ENCODE measurements around the gene CBLC.
A peak's percentile ranks its signal among the peaks of the same experiment; 100 is the strongest.

The CBLC gene

GRCh38 chr19:44796701-44797115, 19.0 kb downstream of the CBLC start:
- no peak for DNase-seq (ENCODE audit: low read depth)
- no peak overlapping the region for H3K4me3 ChIP-seq (ENCODE audit: control insufficient read depth, low read depth, low read length)
- TF ChIP-seq CTCF (conservative IDR thresholded peaks at IDR 0.05; ENCODE audit: control insufficient read depth, insufficient read depth, low read depth, low read length) = no peak

GRCh38 chr19:44799627-44800346, 22.1 kb downstream of the CBLC start:
- no peak for TF ChIP-seq CTCF (conservative IDR thresholded peaks at IDR 0.05; ENCODE audit: control insufficient read depth, insufficient read depth, low read depth, low read length)
- DNase-seq (ENCODE audit: low read depth) = no peak
- no peak overlapping the region for H3K4me3 ChIP-seq (ENCODE audit: control insufficient read depth, low read depth, low read length)

GRCh38 chr19:44800461-44800860, 22.8 kb downstream of the CBLC start:
- peak; percentile 70 for DNase-seq (ENCODE audit: low read depth)
- no peak overlapping the region for H3K4me3 ChIP-seq (ENCODE audit: control insufficient read depth, low read depth, low read length)
- peak; percentile 97 for TF ChIP-seq CTCF (conservative IDR thresholded peaks at IDR 0.05; ENCODE audit: control insufficient read depth, insufficient read depth, low read depth, low read length)

GRCh38 chr19:44803442-44804428, 26.0 kb downstream of the CBLC start:
- no peak overlapping the region for H3K4me3 ChIP-seq (ENCODE audit: control insufficient read depth, low read depth, low read length)
- DNase-seq (ENCODE audit: low read depth) = no peak
- TF ChIP-seq CTCF (conservative IDR thresholded peaks at IDR 0.05; ENCODE audit: control insufficient read depth, insufficient read depth, low read depth, low read length) = no peak

GRCh38 chr19:44806291-44806690, 28.6 kb downstream of the CBLC start:
- no peak for TF ChIP-seq CTCF (conservative IDR thresholded peaks at IDR 0.05; ENCODE audit: control insufficient read depth, insufficient read depth, low read depth, low read length)
- no peak overlapping the region for H3K4me3 ChIP-seq (ENCODE audit: control insufficient read depth, low read depth, low read length)
- DNase-seq (ENCODE audit: low read depth) = no peak

- H3K4me3 ChIP-seq (ENCODE audit: control insufficient read depth, low read depth, low read length) = no peak overlapping the region
- no peak for DNase-seq (ENCODE audit: low read depth)
- no peak for TF ChIP-seq CTCF (conservative IDR thresholded peaks at IDR 0.05; ENCODE audit: control insufficient read depth, insufficient read depth, low read depth, low read length)
Observed at GRCh38 chr19:44807162-44807561, 29.5 kb downstream of the CBLC start.

Data from fibroblast of mammary gland (primary cell).